Transverse colon (tissue), 4 donors: ENCODE data around the gene SRGAP2B. TPM values are rescaled to one million over a fixed set of nuclear protein-coding genes. Genes with fewer than 3 reads are reported as not detected.
"Not testable (repeated sequence)": the region's sequence is repeated elsewhere in the genome, so short reads cannot be mapped to it uniquely, and the experiment has no call there.

Experiments
- DNase-seq: peaks from one replicate; pipeline ENCODE4 v3.0.0-alpha.2; 2019
- H3K27ac ChIP-seq, 4 donors: fragments of 200-600 bp; sonication (generic); 2 replicates each; pipeline ENCODE4 v1.5.1; 2016 to 2018; ENCODE audit warnings: inconsistent platforms in 4 of 4
- H3K27me3 ChIP-seq: fragments of 200-600 bp; sonication (generic); 2 replicates; pipeline ENCODE4 v1.5.1; 2017; ENCODE audit warnings: inconsistent platforms
- H3K36me3 ChIP-seq, 4 donors: fragments of 200-600 bp; sonication (generic); 2 replicates each; pipeline ENCODE4 v1.5.1; 2017 to 2019; ENCODE audit warnings: inconsistent platforms in 4 of 4
- H3K4me1 ChIP-seq, 4 donors: fragments of 200-600 bp; sonication (generic); 2 replicates each; pipeline ENCODE4 v1.5.1; 2017 to 2020; ENCODE audit warnings: inconsistent platforms in 4 of 4
- H3K4me3 ChIP-seq, 4 donors: fragments of 200-600 bp; sonication (generic); 1 replicate in 1 of 4; 2 replicates in 3 of 4; pipeline versions ENCODE4 v1.5.1 to v1.6.1; 2017 to 2019; ENCODE audit warnings: inconsistent platforms in 4 of 4
- H3K9me3 ChIP-seq, 2 donors: fragments of 200-600 bp; sonication (generic); 2 replicates each; pipeline ENCODE4 v1.5.1; 2017 to 2019; ENCODE audit warnings: inconsistent platforms in 2 of 2
- WGBS, 2 donors: methylation state at CpG; one replicate each; pipeline ENCODE4 v1.1.5; 2018; ENCODE audit warnings: low coverage in 1 of 2; 5-methylcytosine and 5-hydroxymethylcytosine counted together
- in situ Hi-C, 4 donors: fragments of 200-750 bp; cut with MboI; loops; one replicate each; pipeline versions ENCODE4 v1.15.0 to v1.15.1; 2017; ENCODE audit warnings: low sequenced_read_pairs in 3 of 4, low pct_ligation_motif_present in 1 of 4, low pct_unique_long_range_greater_than_20kb in 1 of 4
- intact Hi-C: fragments of 100-400 bp; cut with DNase I; formaldehyde crosslinking; loops from one replicate; pipeline ENCODE4 v1.15.1; 2023; ENCODE audit warnings: low total_unique reads
- total RNA-seq, 4 donors: library from RNA; depleted of rRNA; stranded (reverse); fragments of >200 nt; gene quantifications; one replicate each; pipeline ENCODE4 v1.1.0, GENCODE V29; 2016

The SRGAP2B gene
- total RNA-seq, 4 donors from 2014 or later = 0.75 to 10.6 (median 6.4) TPM

DNA sequence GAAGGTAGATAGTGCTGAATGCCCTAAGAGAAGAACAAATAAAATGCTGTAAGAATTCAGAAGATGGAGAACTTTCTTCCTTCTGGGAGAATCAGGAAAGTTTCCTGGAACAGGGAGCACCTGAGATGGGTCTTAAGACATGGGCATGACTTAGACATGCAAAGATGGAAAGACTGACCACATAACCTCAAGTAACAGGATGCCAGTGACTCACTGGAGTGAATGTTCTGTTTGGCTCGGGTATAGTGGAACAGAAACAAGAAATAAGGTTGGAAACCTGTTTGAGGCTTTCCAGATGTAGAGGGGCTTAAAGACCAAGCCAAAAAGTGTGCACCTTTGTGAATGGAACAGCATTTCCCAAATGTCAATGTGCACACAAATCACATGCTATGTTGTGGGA, 102.2 kb downstream of the SRGAP2B start:
- intact Hi-C loops, in situ Hi-C loops, H3K27me3 ChIP-seq, H3K4me3 ChIP-seq, H3K36me3 ChIP-seq, H3K9me3 ChIP-seq, H3K27ac ChIP-seq, DNase-seq, H3K4me1 ChIP-seq: not testable (repeated sequence)
- WGBS, 2 donors = 80% methylated on average over 1 of the region's 1 CpG; no CpG with 5 or more reads in 1 of the 2 donors

DNA sequence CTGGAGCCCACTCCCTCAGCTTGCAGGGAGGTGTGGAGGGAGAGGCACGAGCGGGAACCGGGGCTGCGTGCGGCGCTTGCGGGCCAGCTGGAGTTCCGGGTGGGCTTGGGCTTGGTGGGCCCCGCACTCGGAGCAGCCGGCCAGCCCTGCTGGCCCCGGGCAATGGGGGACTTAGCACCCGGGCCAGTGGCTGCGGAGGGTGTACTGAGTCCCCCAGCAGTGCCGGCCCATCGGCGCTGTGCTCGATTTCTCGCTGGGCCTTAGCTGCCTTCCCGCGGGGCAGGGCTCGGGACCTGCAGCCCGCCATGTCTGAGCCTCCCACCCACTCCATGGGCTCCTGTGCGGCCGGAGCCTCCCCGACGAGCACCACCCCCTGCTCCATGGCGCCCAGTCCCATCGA, 104.5 kb downstream of the SRGAP2B start:
- H3K4me1 ChIP-seq, H3K4me3 ChIP-seq, H3K9me3 ChIP-seq, DNase-seq, H3K36me3 ChIP-seq, intact Hi-C loops, H3K27me3 ChIP-seq, H3K27ac ChIP-seq, in situ Hi-C loops: not testable (repeated sequence)
- WGBS, 2 donors = no CpG with 5 or more reads among the region's 29 CpGs

DNA sequence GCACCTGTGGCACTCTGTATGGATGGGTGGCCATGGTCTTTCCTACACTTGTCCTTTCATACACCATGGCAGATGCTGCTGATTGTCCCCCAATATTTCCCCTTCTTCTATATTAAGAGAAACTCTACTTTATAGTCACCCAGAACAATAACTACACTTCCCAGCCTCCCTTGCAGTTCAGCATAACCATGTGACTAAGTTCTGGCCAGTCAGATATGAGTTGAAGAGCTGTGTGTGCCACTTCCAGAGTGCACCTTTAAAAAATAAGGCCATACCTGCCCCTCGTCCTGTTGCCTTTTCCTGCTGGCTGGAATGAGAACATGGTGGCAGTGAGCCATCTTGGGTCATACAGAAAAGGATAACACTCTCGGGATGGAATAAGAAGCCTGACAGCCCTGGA, 108.0 kb downstream of the SRGAP2B start:
- H3K27ac ChIP-seq, in situ Hi-C loops, H3K9me3 ChIP-seq, DNase-seq, intact Hi-C loops, H3K4me3 ChIP-seq, H3K36me3 ChIP-seq, H3K4me1 ChIP-seq, H3K27me3 ChIP-seq: not testable (repeated sequence)
- no CpG with 5 or more reads among the region's 2 CpGs for WGBS, 2 donors

DNA sequence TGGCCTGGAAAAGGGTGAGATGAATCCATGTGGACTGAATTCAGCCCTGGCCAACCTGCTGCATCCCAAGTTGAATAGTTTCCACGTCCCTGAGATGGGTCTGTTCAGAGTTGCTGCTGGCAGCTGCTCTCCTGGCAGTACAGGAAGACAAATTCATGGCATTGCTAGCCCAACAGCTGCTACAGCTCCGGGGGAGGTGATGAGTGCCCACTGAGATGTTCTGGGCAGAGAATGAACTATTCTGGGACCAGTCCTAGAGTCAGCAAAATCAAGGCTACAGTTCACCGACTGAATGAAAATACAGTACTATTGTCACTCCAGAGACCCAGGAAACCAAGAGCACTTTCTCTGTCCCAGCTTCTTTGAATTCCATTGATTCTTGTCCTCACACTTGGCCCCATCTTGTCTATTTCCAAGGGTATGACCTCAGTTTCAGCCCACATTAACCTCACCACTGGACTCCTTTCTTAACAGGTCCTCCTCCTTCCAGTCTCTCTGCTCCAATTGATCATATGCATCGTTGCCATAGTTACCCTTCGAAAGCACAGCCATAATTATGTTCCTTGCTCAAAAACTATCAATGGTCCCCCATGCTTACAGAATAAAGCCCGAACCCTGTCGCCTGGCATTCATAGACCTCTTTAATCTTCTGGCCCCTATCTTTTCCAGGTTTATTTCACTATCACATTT, 108.8 kb downstream of the SRGAP2B start:
- H3K9me3 ChIP-seq, in situ Hi-C loops, intact Hi-C loops, H3K27me3 ChIP-seq, H3K27ac ChIP-seq, DNase-seq, H3K4me3 ChIP-seq, H3K36me3 ChIP-seq, H3K4me1 ChIP-seq: not testable (repeated sequence)
- 100% methylated on average over 1 of the region's 7 CpGs; no CpG with 5 or more reads in 1 of the 2 donors for WGBS, 2 donors

DNA sequence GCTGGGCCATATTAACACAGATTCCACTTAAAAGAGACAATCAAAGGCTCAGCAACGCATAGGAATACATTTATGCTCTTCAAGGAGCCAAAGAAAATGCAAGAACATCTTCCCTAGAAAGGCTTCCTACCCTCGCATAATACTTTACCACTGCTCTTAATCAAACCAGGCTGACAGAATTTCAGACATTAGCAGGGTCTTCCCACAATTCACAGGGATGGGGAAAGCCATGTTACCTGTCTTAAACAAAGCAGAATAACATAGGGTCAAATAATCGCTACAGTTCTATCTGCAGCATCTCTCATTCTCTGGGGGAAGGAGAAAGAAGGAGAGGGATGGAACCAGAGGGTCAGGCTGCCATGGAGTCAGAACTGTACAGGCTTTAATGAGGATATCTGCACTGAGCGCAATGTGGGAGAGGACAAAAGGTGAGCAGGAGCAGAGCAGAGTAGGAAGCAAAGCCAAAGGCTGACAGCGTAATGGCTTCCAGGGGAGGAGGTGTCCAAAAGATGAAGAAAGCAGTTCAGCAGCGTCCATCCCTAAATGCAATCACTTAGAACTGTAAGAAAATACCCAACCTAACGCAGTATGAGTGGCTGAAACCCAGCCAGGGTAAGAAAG, 109.5 kb downstream of the SRGAP2B start:
- H3K36me3 ChIP-seq, DNase-seq, intact Hi-C loops, H3K27me3 ChIP-seq, H3K27ac ChIP-seq, H3K4me3 ChIP-seq, in situ Hi-C loops, H3K4me1 ChIP-seq, H3K9me3 ChIP-seq: not testable (repeated sequence)
- 100% methylated on average over 3 of the region's 7 CpGs; no CpG with 5 or more reads in 1 of the 2 donors for WGBS, 2 donors

DNA sequence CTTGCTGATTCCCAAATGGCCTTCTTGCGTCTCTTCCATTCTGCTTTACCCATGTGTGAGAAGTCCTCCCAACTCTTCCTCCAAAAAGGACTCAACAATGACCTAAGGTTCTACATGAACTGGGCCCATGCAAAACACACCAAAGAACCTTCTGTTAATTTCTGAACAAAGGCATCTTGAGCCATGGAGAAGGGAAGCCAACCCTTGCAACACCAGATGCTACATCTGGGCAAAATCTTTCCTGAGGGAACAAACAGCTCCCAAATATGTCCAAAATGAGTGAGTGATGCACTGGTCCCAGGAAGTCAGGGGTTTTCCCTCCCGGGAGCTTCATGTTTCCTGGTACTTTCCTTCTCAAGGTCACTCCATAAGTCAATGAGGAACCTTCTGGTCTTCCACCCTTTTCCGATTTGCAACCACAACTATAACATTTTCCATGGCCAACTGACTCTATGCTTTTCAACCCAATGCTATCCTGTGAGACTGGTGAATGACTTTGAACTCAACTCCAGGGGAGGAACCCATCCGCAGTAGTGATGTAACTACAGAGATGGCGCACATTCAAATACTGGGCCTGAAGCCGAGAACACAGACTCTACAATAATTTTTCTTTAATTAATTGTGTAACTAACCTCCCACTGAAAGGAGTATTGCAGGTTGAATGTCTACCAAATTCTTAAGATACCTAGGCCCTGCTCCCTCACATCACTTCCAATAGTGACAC, 112.2 kb downstream of the SRGAP2B start:
- H3K27me3 ChIP-seq, H3K27ac ChIP-seq, in situ Hi-C loops, H3K4me3 ChIP-seq, DNase-seq, intact Hi-C loops, H3K4me1 ChIP-seq, H3K36me3 ChIP-seq, H3K9me3 ChIP-seq: not testable (repeated sequence)
- WGBS, 2 donors = 91% methylated on average over 2 of the region's 6 CpGs; no CpG with 5 or more reads in 1 of the 2 donors

DNA sequence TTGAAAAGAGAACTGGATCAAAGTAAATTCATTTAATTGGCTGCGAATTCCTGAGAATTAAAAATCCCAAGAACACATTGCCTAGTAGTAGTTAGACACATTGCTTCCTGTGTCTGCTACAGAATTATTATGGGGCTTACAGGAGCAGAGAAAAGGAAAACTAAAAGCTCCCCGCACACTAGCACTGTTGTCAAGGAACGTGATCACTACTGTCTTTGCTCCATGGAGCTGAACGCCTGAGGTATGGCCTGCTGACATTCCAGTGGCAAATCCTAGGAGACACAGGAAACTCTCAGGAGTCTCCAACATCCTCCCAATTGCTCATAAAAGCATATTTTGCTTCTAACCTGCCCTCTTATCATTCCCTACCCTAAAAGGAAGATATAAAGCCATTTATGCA, 114.0 kb downstream of the SRGAP2B start:
- in situ Hi-C loops, H3K36me3 ChIP-seq, intact Hi-C loops, H3K9me3 ChIP-seq, H3K27ac ChIP-seq, H3K4me1 ChIP-seq, H3K27me3 ChIP-seq, DNase-seq, H3K4me3 ChIP-seq: not testable (repeated sequence)
- WGBS, 2 donors = 100% methylated on average over 1 of the region's 4 CpGs; no CpG with 5 or more reads in 1 of the 2 donors

DNA sequence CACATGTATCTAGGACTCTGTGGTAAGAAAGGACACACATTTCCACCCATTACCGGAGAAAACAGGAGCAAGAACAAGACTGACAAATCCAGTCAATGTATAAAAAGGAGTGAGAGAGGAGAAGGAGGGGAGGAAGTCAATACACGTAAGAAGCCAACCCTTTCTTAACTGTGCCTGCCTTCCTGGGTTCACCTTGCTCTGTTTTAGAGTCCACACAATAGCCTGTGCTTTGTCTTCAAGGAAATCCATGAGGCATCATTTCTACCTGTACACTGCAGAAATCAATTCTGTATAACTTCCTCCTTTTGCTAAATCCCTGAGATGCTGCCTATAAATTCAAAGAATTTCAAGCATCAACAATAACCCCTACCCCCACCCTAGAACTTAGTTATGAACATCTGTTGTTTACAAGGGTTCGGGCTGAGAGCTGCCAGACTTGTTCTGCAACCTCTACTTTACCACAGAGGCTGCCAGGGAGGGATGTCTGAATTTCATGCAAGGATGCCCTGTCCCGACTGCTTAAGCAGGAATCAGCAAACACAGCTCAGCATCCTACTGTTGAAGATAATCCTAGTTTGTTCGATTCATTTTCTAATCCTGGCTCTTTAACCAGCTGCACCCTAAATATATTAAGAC, 115.0 kb downstream of the SRGAP2B start:
- WGBS, 2 donors = 63% methylated on average over 2 of the region's 5 CpGs; no CpG with 5 or more reads in 1 of the 2 donors
- in situ Hi-C loops, intact Hi-C loops: not testable (repeated sequence)

DNA sequence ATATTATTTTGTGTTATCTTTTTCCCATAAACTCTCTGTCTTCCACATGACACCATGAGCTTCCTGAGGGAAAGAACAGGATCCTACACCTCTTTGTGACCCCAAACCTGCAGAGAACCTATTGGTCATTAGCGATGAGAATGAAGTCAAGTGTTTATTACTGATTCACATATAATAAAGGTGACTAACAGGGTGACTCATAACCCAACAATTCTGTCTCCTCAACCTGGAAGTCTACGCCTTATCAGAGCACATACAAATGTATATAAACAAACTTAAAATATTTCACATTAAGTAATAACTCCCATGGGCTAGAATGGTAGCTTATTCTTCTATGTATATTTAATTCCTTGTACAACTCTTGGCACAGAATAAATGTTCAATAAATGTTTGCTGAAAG, 117.3 kb downstream of the SRGAP2B start:
- DNase-seq, H3K4me1 ChIP-seq, in situ Hi-C loops, H3K27ac ChIP-seq, H3K9me3 ChIP-seq, H3K27me3 ChIP-seq, H3K4me3 ChIP-seq, H3K36me3 ChIP-seq, intact Hi-C loops: not testable (repeated sequence)
- no CpG with 5 or more reads among the region's 2 CpGs for WGBS, 2 donors

More for the DNA sequence above, 115.0 kb downstream of the SRGAP2B start:
- not testable (repeated sequence) for H3K27me3 ChIP-seq, H3K36me3 ChIP-seq, H3K27ac ChIP-seq, H3K4me1 ChIP-seq, H3K4me3 ChIP-seq, H3K9me3 ChIP-seq, DNase-seq

DNA sequence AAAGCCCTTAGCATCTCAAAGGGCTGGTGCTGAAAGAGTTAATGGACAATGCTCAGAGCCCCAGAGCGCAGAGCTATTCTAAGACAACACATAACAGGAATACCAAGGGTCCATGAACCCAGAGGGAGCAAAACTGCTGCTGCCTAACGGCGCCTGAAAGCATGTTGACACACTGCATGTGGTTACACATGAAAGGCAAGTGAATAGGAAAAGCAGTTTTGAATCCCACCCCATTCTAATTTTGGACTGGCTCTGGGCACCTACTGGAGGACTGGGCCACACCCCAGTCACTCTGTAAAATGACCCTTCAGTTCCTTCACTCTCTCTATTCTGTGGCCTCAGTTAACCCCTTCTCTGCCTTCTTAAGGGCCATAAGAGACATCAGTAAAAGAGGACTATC, 123.2 kb downstream of the SRGAP2B start:
- H3K4me3 ChIP-seq, H3K27ac ChIP-seq, H3K36me3 ChIP-seq, DNase-seq, H3K4me1 ChIP-seq, H3K9me3 ChIP-seq, in situ Hi-C loops, intact Hi-C loops, H3K27me3 ChIP-seq: not testable (repeated sequence)
- WGBS, 2 donors = no CpG with 5 or more reads among the region's 3 CpGs
